B cell (primary cell): ENCODE measurements around the gene RIMBP2. TPM values are rescaled to one million over a fixed set of nuclear protein-coding genes. Genes with fewer than 3 reads are reported as not detected.

Experiments
- ATAC-seq: fragments of 200-7000 bp; cut with Tn5 transposase; one replicate; pipeline ENCODE4 v1.10.0; 2021; ENCODE audit warnings: low read depth, mild to moderate bottlenecking, moderate number of reproducible peaks, moderate library complexity
- CTCF ChIA-PET: fragments of 350-600 bp; sonication (Branson Sonifier 250); formaldehyde crosslinking; loops from one replicate; lab custom pipeline; 2021; ENCODE audit warnings: antibody characterized with exemption, inconsistent platforms; lab: Charles Lee
- POLR2A ChIA-PET: fragments of 350-600 bp; sonication (Branson Sonifier 250); formaldehyde crosslinking; loops from one replicate; lab custom pipeline; 2021; ENCODE audit warnings: antibody characterized with exemption; lab: Charles Lee
- DNase-seq: peaks from one replicate; pipeline ENCODE4 v3.0.0; 2013
- H2AFZ ChIP-seq: 2 replicates; pipeline ENCODE4 v1.6.1; 2012; ENCODE audit warnings: mild to moderate bottlenecking, low read depth, low read length; ENCODE audit not compliant: insufficient read depth, poor library complexity, severe bottlenecking
- H3K27ac ChIP-seq, 2 donors: 1 replicate in 1 of 2; 2 replicates in 1 of 2; pipeline ENCODE4 v1.5.1; 2012 to 2013; ENCODE audit warnings: low read length in 2 of 2, mild to moderate bottlenecking in 2 of 2, moderate library complexity in 1 of 2
- H3K27me3 ChIP-seq, 4 experiments: fragments of 200-600 bp in 1 of 4; sonication (generic) in 1 of 4; replicated peaks in 1 of 4; 1 replicate in 2 of 4; 2 replicates in 2 of 4; pipeline versions ENCODE4 v1.6.1 to v1.7.0; 2013 to 2016; ENCODE audit warnings: low read length in 3 of 4, mild to moderate bottlenecking in 2 of 4, mixed read lengths in 1 of 4, moderate library complexity in 1 of 4; ENCODE audit not compliant: insufficient read depth in 4 of 4, control insufficient read depth in 3 of 4; ENCODE audit errors: control extremely low read depth in 1 of 4
- H3K36me3 ChIP-seq, 2 experiments: replicated peaks in 1 of 2; 1 replicate in 1 of 2; 2 replicates in 1 of 2; pipeline versions ENCODE4 v1.6.1 to v1.7.1; 2013; ENCODE audit warnings: low read length in 1 of 2; ENCODE audit not compliant: insufficient read depth in 2 of 2, control insufficient read depth in 1 of 2; ENCODE audit errors: control extremely low read depth in 1 of 2, extremely low read depth in 1 of 2
- H3K4me1 ChIP-seq, 2 donors: fragments of 200-600 bp in 1 of 2; sonication (generic) in 1 of 2; 1 replicate in 1 of 2; 2 replicates in 1 of 2; pipeline versions ENCODE4 v1.5.1 to v1.6.1; 2013 to 2017; ENCODE audit warnings: low read length in 2 of 2; ENCODE audit not compliant: control insufficient read depth in 2 of 2, insufficient read depth in 2 of 2
- H3K4me2 ChIP-seq: replicated peaks from 2 replicates; pipeline ENCODE3; 2012; ENCODE audit warnings: mild to moderate bottlenecking, low read depth, low read length; ENCODE audit not compliant: poor library complexity, severe bottlenecking
- H3K4me3 ChIP-seq, 5 experiments: fragments of 200-600 bp in 1 of 5; sonication (generic) in 1 of 5; 1 replicate in 3 of 5; 2 replicates in 2 of 5; pipeline versions ENCODE4 v1.5.1 to v1.7.0; 2011 to 2016; ENCODE audit warnings: low read length in 4 of 5, mild to moderate bottlenecking in 4 of 5, low read depth in 2 of 5, control low read depth in 1 of 5, moderate library complexity in 1 of 5; ENCODE audit not compliant: insufficient read depth in 1 of 5; ENCODE audit errors: control extremely low read depth in 1 of 5, extremely low read depth in 1 of 5
- H3K79me2 ChIP-seq: fragments of 200-600 bp; sonication (generic); one replicate; pipeline ENCODE4 v1.6.0; 2016; ENCODE audit warnings: low read length; ENCODE audit not compliant: control insufficient read depth, insufficient read depth
- H3K9ac ChIP-seq: fragments of 200-600 bp; sonication (generic); 2 replicates; pipeline ENCODE4 v1.6.1; 2017; ENCODE audit warnings: mild to moderate bottlenecking, low read length, moderate library complexity
- H3K9me3 ChIP-seq, 3 donors: one replicate each; pipeline versions ENCODE4 v1.6.1 to v1.7.1; 2013; ENCODE audit warnings: low read length in 2 of 3; ENCODE audit not compliant: control insufficient read depth in 2 of 3, insufficient read depth in 1 of 3; ENCODE audit errors: control extremely low read depth in 1 of 3
- H4K20me1 ChIP-seq: 2 replicates; pipeline ENCODE4 v1.6.0; 2012; ENCODE audit warnings: mild to moderate bottlenecking, low read length; ENCODE audit not compliant: insufficient read depth, control insufficient read depth, poor library complexity, severe bottlenecking
- H3K27ac Mint-ChIP-seq: one replicate; pipeline ENCODE4 v1.8.0; 2021; ENCODE audit warnings: mixed read lengths
- H3K27me3 Mint-ChIP-seq: one replicate; pipeline ENCODE4 v1.8.0; 2021; ENCODE audit warnings: mixed read lengths
- H3K4me1 Mint-ChIP-seq: one replicate; pipeline ENCODE4 v1.8.0; 2021; ENCODE audit warnings: mixed read lengths
- H3K4me3 Mint-ChIP-seq: one replicate; pipeline ENCODE4 v1.8.0; 2021; ENCODE audit warnings: mixed read lengths
- H3K9me3 Mint-ChIP-seq: one replicate; pipeline ENCODE4 v1.8.0; 2022; ENCODE audit warnings: mixed read lengths; ENCODE audit not compliant: insufficient read depth
- CTCF ChIP-seq: fragments of 200-600 bp; IDR thresholded peaks from one replicate; pipeline ENCODE4 v1.8.0; 2022; ENCODE audit warnings: antibody characterized with exemption, mild to moderate bottlenecking
- EZH2 ChIP-seq: IDR thresholded peaks from 2 replicates; pipeline ENCODE4 v1.6.1; 2012; ENCODE audit warnings: borderline replicate concordance, low read depth, mild to moderate bottlenecking, moderate library complexity, low read length; ENCODE audit not compliant: insufficient read depth, poor library complexity, severe bottlenecking
- WGBS: methylation state at CpG from one replicate; pipeline ENCODE4 v1.1.5; 2013; ENCODE audit warnings: missing lambda C conversion rate; ENCODE audit not compliant: insufficient coverage; 5-methylcytosine and 5-hydroxymethylcytosine counted together
- intact Hi-C: fragments of 100-400 bp; cut with micrococcal nuclease; formaldehyde crosslinking; loops from one replicate; pipeline ENCODE4 v1.10.0; 2022
- polyA plus RNA-seq: library from polyadenylated mRNA; depleted of rRNA; stranded (reverse); fragments of >200 nt; gene quantifications from 2 replicates; pipeline ENCODE4 v1.2.3, GENCODE V29; 2012
- total RNA-seq, 2 donors: library from RNA; stranded (reverse); fragments of 120-200 nt in 1 of 2; gene quantifications; 1 replicate in 1 of 2; 2 replicates in 1 of 2; pipeline versions ENCODE4 v1.2.3 to v1.2.4, GENCODE V29; 2013 to 2022

RIMBP2 gene
- total and polyA plus RNA-seq, 2 donors (not counting 1 experiment from before 2014, with no cell fraction given) = not detected

- Histone ChIP-seq H3K9me3 (peaks cover 0 to 13% (median 0%) of the 10 kb centered on the region in 3 donors), H2AFZ (no peak overlapping the region), H3K27ac (no peak overlapping the region), H3K9ac (no peak overlapping the region), H4K20me1 (no peaks in the 10 kb centered on the region), H3K79me2 (no peaks in the 10 kb centered on the region), H3K27me3 (no peaks in the 10 kb centered on the region), H3K4me3 (no peak overlapping the region), H3K4me1 (no peaks in the 10 kb centered on the region), H3K36me3 (no peaks in the 10 kb centered on the region), H3K4me2 (no peak overlapping the region)
- Mint-ChIP-seq H3K4me3 (no peak overlapping the region), H3K9me3 (peaks cover 2% of the 10 kb centered on the region), H3K27me3 (peaks cover 7% of the 10 kb centered on the region), H3K4me1 (no peaks in the 10 kb centered on the region), H3K27ac (no peak overlapping the region)
- 94% methylated on average over 16 of the region's 16 CpGs for WGBS
- no peak for DNase-seq
- no peak for ATAC-seq
- ChIA-PET POLR2A (no interaction called here), CTCF (no interaction called here)
- intact Hi-C loops = no loop called here
- TF ChIP-seq EZH2 (no peak), CTCF (no peak)
These were observed 9.8 kb downstream of the RIMBP2 start for GRCh38 chr12:130706311-130706710.

- CTCF ChIA-PET = no interaction called here
- WGBS = 73% methylated on average over 22 of the region's 23 CpGs
These were observed 10.8 kb downstream of the RIMBP2 start for GRCh38 chr12:130705178-130705822.

More at GRCh38 chr12:130705178-130705822, 10.8 kb downstream of the RIMBP2 start:
- Histone ChIP-seq H2AFZ (no peak overlapping the region), H3K4me1 (no peaks in the 10 kb centered on the region), H3K27me3 (no peaks in the 10 kb centered on the region), H3K27ac (no peak overlapping the region), H3K36me3 (no peaks in the 10 kb centered on the region), H4K20me1 (no peaks in the 10 kb centered on the region), H3K4me3 (no peak overlapping the region), H3K79me2 (no peaks in the 10 kb centered on the region), H3K9me3 (peaks cover 0 to 13% (median 0%) of the 10 kb centered on the region in 3 donors), H3K9ac (no peak overlapping the region), H3K4me2 (no peak overlapping the region)
- DNase-seq = no peak
- no peak overlapping the region for H3K4me3 Mint-ChIP-seq
- POLR2A ChIA-PET = no interaction called here
- no peaks in the 10 kb centered on the region for H3K4me1 Mint-ChIP-seq
- no peak for TF ChIP-seq EZH2
- TF ChIP-seq CTCF = no peak
- intact Hi-C loops = no loop called here
- no peak for ATAC-seq
- H3K27me3 Mint-ChIP-seq = peaks cover 3% of the 10 kb centered on the region
- peaks cover 2% of the 10 kb centered on the region for H3K9me3 Mint-ChIP-seq
- no peak overlapping the region for H3K27ac Mint-ChIP-seq
